Left lobe of liver (tissue), 2 donors: Measurements from ENCODE around the gene ZNF445. TPM values are rescaled to one million over a fixed set of nuclear protein-coding genes. Genes with fewer than 3 reads are reported as not detected.
"Not testable (repeated sequence)": the region's sequence is repeated elsewhere in the genome, so short reads cannot be mapped to it uniquely, and the experiment has no call there.

Source experiments
- ATAC-seq: fragments of 200-7000 bp; cut with Tn5 transposase; one replicate; pipeline ENCODE4 v1.9.1; 2020; ENCODE audit warnings: mild to moderate bottlenecking, moderate library complexity
- DNase-seq: peaks from one replicate; pipeline ENCODE4 v3.0.0-alpha.2; 2020; ENCODE audit warnings: low spot score
- total RNA-seq: library from RNA; stranded (reverse); gene quantifications from one replicate; pipeline ENCODE4 v1.2.1, GENCODE V29; 2021
- donor health status: DM: no; HTN: no; CAD: no; lungs with moderate emphysema.
- donor health status: DM: no; HTN: yes; CAD: no.

The ZNF445 gene
- total RNA-seq, 1 donor from 2014 or later = 10.6 TPM

DNA sequence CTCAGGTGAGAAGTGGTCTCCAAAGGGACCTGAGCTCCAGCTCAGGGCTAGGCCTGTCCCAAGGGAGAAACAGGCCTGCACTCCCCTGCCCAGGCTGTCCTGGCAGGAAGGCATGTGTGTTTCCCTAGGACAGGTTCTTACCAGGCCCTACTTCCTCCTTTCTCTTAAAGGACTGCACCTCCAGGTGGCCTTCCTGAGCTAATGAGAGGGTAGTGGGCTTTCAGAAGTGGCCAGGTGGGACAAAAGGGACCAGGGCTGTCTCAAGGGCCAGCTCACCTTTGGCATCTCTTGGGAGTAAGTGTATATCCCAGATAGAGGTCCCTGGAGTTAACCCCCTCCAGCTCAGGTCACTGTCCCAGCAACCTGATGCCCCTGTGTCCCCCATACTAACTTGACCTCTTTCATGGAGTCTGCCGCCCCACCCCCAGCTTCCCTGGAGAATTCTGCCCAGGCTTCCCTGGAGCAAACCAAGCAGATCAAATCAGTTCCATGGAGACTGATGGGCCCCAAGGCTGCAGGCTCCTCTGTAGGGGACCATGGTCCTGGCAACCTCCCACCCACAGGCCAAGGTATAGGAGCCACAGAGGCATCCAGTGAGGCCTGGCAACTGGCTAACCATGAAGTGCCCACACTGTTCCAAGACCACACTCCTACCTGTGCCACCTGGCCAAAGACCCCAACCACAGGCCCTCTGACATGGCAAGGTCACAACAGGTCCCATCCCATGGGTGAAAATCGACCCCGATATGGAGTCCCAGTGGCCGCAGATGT is 67.6 kb downstream of the ZNF445 start:
- ATAC-seq (no peak), DNase-seq (no peak)

DNA sequence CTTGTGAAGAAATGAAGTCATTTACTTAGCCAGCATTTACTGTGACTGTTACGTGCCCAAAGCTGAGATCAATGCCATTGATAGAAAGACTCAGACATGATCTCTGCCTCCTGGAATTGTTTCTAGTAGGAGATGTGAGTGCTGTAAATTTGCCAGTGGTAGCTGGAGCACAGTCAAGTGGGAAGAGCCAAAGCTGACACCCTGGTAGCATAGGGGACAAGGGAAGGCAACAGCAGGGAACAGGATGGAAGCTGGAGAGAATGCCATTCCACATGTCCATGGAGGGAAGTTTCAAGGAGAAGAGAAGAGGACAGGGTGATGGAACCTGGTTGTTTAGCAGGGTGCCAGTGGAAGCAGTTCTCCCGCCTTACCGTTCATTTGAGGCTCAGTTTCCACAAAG is 74.9 kb downstream of the ZNF445 start:
- ATAC-seq (peak; percentile 26), DNase-seq (no peak)

DNA sequence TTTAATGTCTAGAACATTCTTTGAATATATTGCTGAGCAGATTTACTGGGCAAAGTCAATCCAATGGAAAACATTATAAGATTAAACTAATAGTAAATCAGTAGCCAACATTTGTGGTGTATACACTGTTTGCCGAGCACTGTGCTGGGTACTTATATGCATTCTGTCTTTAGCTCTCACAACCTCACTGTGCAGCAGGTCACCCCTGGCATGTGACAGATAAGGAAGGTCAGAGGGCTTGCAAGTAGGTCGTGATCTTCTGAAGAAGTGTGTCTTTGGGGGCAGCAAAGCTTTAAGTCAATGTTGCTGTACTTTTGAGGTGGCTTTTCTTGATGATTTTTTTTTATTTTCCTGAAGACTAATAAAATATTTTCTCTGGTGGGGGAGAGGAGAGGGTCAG is 76.7 kb downstream of the ZNF445 start:
- DNase-seq (no peak), ATAC-seq (no peak)

DNA sequence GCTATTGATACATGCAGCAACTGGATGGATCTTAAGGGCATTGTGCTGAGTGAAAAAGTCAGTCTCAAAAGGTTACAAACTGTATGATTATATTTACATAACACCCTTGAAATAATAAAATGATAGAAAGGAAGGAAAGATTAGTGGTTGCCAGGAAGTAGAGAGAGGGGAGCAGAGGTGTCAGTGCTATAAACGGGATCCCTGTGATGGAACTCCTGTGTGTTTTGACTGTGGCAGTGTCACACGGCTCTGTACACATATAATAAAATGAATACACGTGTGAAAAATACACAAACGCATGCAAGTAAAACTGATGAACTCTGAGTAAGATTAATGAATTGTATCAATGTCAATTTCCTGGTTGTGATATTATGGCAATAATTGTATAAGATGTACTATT is 78.6 kb downstream of the ZNF445 start:
- DNase-seq (no peak), ATAC-seq (no peak)

DNA sequence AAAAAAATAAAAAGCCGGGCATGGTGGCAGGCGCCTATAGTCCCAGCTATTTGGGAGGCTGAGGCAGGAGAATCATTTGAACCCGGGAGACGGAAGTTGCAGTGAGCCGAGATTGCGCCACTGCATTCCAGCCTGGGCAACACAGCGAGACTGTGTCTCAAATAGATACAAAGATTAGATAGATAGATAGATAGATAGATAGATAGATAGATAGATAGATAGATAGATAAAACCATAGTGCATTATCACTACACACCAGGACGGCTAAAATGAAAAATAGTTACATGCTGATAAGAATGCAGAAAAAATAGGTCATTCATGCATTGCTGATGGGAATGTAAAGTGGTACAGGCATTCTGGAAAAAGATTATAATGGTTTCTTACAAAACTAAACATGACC is 79.2 kb downstream of the ZNF445 start:
- not testable (repeated sequence) for ATAC-seq, DNase-seq

DNA sequence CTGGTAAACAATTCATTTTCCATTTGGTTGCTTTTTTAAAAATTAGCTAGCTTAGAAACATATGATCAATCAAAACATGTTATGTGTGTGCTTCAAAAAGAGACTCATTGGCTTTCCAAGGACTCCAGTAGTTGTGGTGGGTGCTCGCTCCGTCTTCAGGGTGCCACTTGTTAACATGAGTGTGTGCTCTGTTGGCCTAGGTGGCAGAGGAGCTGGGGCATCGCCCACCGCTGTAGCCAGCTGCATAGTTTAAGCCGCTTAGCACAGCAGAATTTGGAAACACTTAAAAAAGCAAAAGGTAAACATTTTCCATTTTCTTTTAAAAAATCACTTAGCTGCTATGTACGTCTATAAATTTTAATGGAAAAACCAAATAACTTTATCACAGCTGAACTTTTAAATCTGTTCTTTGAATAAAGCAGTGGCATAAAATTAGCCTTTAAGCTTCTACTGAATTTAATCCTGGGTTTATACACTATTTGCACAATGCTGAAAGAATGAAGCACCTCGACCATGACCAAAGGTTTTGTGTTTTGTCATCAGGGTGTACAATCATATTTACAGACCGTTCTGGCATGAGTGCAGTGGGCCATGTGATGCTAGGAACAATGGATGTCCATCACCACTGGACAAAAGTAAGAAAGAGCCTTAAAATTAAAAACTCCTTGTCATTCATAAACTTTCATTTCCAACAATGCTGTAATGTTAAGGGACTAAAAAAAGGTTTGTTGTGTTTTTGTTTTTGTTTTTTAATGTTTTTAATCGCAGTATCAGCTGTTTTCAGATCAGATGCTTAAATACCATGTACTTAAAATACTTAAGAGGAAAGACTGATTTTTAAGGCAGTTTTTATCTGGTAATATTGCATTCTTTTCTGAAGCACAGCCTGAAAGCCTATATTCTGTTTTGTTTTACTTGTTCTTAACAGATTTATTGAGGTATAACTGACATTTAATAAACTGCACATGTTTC is 81.0 kb downstream of the ZNF445 start:
- DNase-seq = no peak
- peak; percentile 46 for ATAC-seq

DNA sequence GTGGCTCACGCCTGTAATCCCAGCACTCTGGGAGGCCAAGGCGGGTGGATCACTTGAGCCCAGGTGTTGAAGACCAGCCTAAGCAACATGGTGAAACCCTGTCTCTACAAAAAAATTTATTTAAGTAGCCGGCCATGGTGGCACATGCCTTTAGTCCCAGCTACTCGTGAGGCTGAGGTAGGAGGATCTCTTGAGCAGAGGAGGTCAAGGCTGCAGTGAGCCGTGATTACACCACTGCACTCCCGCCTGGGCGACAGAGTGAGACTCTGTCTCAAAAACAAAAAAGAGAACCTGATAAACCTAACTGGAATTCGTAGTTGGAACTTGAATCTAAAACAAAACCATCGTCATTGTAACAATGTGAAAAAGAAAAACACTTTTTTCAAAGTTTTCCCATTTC is 81.8 kb downstream of the ZNF445 start:
- DNase-seq (no peak), ATAC-seq (no peak)

DNA sequence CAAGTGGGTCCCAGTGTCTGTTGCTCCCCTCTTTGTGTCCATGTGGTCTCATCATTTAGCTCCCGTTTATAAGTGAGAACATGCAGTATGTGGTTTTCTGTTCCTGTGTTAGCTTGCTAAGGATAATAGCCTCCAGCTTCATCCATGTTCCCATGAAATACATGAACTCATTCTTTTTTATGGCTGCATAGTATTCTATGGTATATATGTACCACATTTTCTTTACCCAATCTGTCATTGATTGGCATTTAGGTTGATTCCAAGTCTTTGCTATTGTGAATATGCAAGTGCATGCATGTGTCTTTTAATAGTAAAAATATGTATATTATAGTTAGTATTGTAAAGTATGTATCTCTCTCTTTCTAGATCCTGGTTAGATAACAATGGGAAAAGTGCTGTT is 85.0 kb downstream of the ZNF445 start:
- DNase-seq (no peak), ATAC-seq (no peak)

DNA sequence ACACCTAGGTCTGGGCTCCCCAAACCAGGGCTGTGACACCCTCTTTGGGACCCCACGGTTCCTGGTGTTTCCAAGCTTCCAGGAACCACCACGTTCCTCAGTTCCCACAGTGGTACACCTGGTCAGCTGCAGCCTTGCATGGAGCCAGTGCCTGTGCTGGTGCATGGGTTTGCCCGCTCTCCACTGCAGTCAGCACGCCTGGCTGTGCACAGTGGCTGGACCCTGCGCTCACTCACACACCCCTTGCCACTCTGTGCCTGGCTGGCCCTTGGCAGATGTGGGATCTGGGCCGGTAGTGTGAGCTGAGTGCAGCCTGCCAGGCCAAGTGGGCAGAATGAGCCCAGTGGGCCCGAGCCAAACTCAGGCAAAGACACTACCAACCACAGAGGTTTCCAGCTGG is 90.1 kb downstream of the ZNF445 start:
- ATAC-seq (no peak), DNase-seq (no peak)

Other genes with a start within 250 kb of the ZNF445 start
- not detected for gene TOPAZ1, start 235.8 kb downstream of the ZNF445 start, total RNA-seq
- gene TCAIM, start 138.9 kb downstream of the ZNF445 start, total RNA-seq = 30.5 TPM
- gene ZKSCAN7, start 77.5 kb upstream of the ZNF445 start, total RNA-seq = 2.2 TPM
- 0.30 TPM for gene ZNF660, start 107.3 kb upstream of the ZNF445 start, total RNA-seq
- 7.0 TPM for gene ZNF197, start 147.4 kb upstream of the ZNF445 start, total RNA-seq
- gene ZNF35, start 171.1 kb upstream of the ZNF445 start, total RNA-seq = 1.8 TPM
- gene ZNF502, start 235.0 kb upstream of the ZNF445 start, total RNA-seq = 1.8 TPM